ENCODE results near the gene KNG1.

KNG1 gene

DNA sequence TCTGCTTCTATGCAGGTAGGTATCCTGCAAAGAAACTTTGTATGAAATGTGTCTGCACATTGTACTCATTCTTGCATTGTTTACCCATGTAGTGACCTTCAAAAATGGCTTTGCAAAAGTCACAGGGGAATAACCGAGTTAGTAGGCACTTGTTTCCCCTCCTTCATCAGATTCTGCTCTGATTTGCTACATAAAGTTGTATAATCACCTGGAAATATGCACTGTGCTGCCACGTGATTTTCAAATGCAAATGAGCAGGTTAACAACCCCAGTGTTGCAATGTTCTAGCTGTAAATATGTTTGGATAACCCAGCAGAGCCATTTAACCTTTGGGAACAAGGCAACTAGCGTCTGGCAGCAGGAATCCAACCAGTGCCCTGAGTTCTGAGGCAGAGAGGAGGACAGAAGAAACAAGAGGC is at the start of gene KNG1:
TSS of gene KNG1 (plus strand) at position 321 of the 419 bp plus-strand sequence. CDS start 184 bp downstream, outside the sequence.
- no peak for DNase-seq (ENCODE audit: low read depth)
- H3K4me3 ChIP-seq (ENCODE audit: low read length), result no peak within 1 kb of the TSS
- TF ChIP-seq, protein P1, sequence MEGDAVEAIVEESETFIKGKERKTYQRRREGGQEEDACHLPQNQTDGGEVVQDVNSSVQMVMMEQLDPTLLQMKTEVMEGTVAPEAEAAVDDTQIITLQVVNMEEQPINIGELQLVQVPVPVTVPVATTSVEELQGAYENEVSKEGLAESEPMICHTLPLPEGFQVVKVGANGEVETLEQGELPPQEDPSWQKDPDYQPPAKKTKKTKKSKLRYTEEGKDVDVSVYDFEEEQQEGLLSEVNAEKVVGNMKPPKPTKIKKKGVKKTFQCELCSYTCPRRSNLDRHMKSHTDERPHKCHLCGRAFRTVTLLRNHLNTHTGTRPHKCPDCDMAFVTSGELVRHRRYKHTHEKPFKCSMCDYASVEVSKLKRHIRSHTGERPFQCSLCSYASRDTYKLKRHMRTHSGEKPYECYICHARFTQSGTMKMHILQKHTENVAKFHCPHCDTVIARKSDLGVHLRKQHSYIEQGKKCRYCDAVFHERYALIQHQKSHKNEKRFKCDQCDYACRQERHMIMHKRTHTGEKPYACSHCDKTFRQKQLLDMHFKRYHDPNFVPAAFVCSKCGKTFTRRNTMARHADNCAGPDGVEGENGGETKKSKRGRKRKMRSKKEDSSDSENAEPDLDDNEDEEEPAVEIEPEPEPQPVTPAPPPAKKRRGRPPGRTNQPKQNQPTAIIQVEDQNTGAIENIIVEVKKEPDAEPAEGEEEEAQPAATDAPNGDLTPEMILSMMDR (conservative IDR thresholded peaks at IDR 0.05; ENCODE audit: low read depth, low read length), result no peak

DNA sequence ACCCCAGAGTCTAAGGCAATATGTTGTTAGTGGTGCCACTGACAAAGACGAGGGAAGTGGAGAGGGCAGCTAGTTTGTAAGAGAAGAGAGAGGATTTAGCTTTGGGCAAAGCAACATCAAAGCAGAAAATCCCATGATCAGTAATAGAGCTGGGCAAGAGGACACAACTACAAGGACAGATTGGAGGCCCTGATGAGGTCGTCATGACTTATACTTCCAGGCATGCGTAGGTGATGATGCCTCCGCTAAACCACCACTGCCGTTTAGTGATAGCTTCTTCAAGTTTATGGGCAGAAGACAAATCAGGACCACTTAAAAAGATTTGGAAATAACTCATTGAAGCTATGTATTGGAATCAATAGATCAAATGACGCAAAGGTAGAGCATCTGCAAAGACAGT is 48.7 kb upstream of the KNG1 start:
- TF ChIP-seq, protein P1 (conservative IDR thresholded peaks at IDR 0.05; ENCODE audit: low read depth, low read length), result no peak
- no peak overlapping the region for H3K4me3 ChIP-seq (ENCODE audit: low read length)
- no peak for DNase-seq (ENCODE audit: low read depth)

GRCh38 chr3:186669378-186670084 is 47.6 kb upstream of the KNG1 start:
- TF ChIP-seq, protein P1 (conservative IDR thresholded peaks at IDR 0.05; ENCODE audit: low read depth, low read length), result no peak

DNA sequence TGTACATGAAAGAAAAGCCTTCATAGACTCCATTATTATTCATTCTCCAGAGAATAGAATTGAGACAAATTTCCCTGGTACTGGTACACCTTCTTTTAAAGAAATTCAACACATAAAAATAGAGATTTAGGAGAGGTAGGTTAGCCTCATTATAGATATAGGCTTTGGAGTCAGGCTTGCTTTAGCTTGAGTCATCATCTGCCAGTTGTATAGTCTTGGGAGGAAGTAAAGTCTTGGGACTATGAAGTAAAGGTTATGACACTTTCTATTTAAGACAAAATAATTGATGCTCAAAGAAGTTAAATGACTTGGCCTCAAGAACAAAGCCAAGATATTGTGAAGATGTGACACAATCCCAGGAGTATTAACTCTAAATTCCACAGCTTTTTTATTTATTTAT is 47.0 kb upstream of the KNG1 start:
- DNase-seq (ENCODE audit: low read depth), result no peak
- no peak overlapping the region for H3K4me3 ChIP-seq (ENCODE audit: low read length)
- TF ChIP-seq, protein P1 (conservative IDR thresholded peaks at IDR 0.05; ENCODE audit: low read depth, low read length), result no peak

More at GRCh38 chr3:186669378-186670084, 47.6 kb upstream of the KNG1 start:
- DNase-seq (ENCODE audit: low read depth), result no peak
- H3K4me3 ChIP-seq (ENCODE audit: low read length), result no peak overlapping the region

DNA sequence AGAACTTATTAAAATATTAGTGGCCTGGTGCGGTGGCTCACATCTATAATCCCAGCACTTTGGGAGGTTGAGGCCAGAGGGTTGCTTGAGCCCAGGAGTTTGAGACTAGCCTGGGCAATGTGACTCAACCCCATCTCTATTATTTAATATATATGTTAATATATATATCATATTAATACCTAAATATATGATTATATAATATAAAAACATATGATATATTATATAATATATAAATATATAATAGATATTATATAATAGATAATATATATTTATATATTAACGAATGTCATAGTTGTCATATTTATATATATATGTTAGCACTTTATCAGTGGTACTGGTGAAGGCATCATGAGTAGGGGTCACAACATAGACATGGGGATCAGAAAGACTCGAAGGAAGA is 46.1 kb upstream of the KNG1 start:
- no peak for DNase-seq (ENCODE audit: low read depth)
- H3K4me3 ChIP-seq (ENCODE audit: low read length), result no peak overlapping the region
- TF ChIP-seq, protein P1 (conservative IDR thresholded peaks at IDR 0.05; ENCODE audit: low read depth, low read length), result no peak

GRCh38 chr3:186678604-186679003 is 38.6 kb upstream of the KNG1 start:
- no peak overlapping the region for H3K4me3 ChIP-seq (ENCODE audit: low read length)
- TF ChIP-seq, protein P1 (conservative IDR thresholded peaks at IDR 0.05; ENCODE audit: low read depth, low read length), result no peak
- DNase-seq (ENCODE audit: low read depth), result no peak

DNA sequence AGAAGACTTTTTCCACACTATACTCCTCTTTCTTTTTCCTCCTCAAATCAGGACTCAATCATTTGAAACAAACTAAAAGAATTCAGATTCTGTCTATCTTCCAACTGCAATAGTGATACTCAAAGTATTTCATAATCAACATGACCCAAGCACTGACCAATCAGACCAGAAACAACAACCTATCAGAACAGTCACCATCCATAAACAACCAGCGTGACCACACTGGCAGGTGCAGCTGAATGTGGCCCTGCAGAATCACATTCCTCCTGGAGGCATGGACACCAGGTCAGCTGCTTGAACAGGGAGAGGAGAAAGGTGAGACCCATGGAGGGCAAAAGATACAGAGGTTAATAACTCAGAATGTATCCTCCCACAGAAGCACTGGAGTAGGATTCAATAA is 38.0 kb upstream of the KNG1 start:
- TF ChIP-seq, protein P1 (conservative IDR thresholded peaks at IDR 0.05; ENCODE audit: low read depth, low read length), result no peak
- DNase-seq (ENCODE audit: low read depth), result no peak
- no peak overlapping the region for H3K4me3 ChIP-seq (ENCODE audit: low read length)

All from retinal pigment epithelial cell (primary cell).